DND-41 (cell line): ENCODE data around the gene RGS9BP.

Source experiments
- CTCF ChIP-seq: IDR thresholded peaks from 2 replicates; pipeline ENCODE4 v1.5.1; 2012; ENCODE audit warnings: borderline replicate concordance, low read length, moderate library complexity, mild to moderate bottlenecking; ENCODE audit not compliant: poor library complexity, severe bottlenecking; ENCODE audit errors: extremely low read depth
- EZH2 ChIP-seq: IDR thresholded peaks from 3 replicates; pipeline ENCODE4 v1.6.1; 2012; ENCODE audit warnings: borderline replicate concordance, low read depth, mild to moderate bottlenecking, moderate library complexity, low read length, inconsistent platforms; ENCODE audit not compliant: severe bottlenecking

- no peak for TF ChIP-seq CTCF
- TF ChIP-seq EZH2 = no peak
These were observed 41.8 kb downstream of the RGS9BP start for GRCh38 chr19:32717496-32717895.
